ENCODE measurements around the gene MAPK7. TPM values are rescaled to one million over a fixed set of nuclear protein-coding genes. Genes with fewer than 3 reads are reported as not detected.

The MAPK7 gene
- total and polyA plus RNA-seq, 9 of the 15 experiments (the other 6 are each of a cell fraction or from before 2014, with no cell fraction given), result 0.46 to 7.5 (median 2.5) TPM

DNA sequence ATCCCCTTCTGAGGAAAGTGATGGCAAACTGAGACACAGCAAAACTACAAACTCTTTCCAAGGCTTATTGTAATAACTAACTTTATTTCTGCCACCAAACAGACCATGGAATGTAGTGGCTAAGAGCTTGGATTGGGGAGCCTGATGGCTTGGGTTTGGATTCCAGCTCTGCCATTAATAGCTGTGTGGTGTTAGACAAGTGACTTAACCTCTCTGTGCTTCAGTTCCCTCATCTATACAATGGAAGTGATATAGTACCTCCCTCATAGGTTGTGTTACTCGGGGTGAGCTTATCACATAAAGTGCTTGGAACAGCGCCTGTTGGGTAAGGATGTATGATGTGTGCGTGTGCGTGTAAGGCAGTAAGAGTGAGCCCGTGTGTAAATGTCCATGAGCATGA is 26.8 kb downstream of the MAPK7 start (continued):
- TF ChIP-seq, protein P1, sequence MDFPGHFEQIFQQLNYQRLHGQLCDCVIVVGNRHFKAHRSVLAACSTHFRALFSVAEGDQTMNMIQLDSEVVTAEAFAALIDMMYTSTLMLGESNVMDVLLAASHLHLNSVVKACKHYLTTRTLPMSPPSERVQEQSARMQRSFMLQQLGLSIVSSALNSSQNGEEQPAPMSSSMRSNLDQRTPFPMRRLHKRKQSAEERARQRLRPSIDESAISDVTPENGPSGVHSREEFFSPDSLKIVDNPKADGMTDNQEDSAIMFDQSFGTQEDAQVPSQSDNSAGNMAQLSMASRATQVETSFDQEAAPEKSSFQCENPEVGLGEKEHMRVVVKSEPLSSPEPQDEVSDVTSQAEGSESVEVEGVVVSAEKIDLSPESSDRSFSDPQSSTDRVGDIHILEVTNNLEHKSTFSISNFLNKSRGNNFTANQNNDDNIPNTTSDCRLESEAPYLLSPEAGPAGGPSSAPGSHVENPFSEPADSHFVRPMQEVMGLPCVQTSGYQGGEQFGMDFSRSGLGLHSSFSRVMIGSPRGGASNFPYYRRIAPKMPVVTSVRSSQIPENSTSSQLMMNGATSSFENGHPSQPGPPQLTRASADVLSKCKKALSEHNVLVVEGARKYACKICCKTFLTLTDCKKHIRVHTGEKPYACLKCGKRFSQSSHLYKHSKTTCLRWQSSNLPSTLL (IDR thresholded peaks at IDR 0.05), result no peak
- TF ChIP-seq MGA (IDR thresholded peaks at IDR 0.05), result no peak
- no peak for TF ChIP-seq HIVEP1 (CRISPR knock-in tag; IDR thresholded peaks at IDR 0.05)
- TF ChIP-seq ZNF232 (CRISPR knock-in tag; IDR thresholded peaks at IDR 0.05), result no peak
- no peak for TF ChIP-seq POLR3G (IDR thresholded peaks at IDR 0.05; ENCODE audit: extremely low read depth, insufficient read length, insufficient replicate concordance)

All from K562 (cell line).